Measurements from ENCODE around the gene ARAP3. TPM values are rescaled to one million over a fixed set of nuclear protein-coding genes. Genes with fewer than 3 reads are reported as not detected.

ARAP3 gene
- polyA plus RNA-seq, 1 donor (not counting 4 experiments of a cell fraction or from before 2014, with no cell fraction given): 1.3 TPM

GRCh38 chr5:141707510-141707909, 25.5 kb upstream of the ARAP3 start:
- no peak overlapping the region for H3K27ac ChIP-seq (ENCODE audit: control insufficient read depth, insufficient read depth, low read length)
- H3K9me3 ChIP-seq (ENCODE audit: control insufficient read depth, low read depth, low read length): no peaks in the 10 kb centered on the region
- H3K79me2 ChIP-seq (ENCODE audit: control insufficient read depth, insufficient read depth, low read length): no peaks in the 10 kb centered on the region
- no peaks in the 10 kb centered on the region for H4K20me1 ChIP-seq (ENCODE audit: control insufficient read depth, extremely low read depth, insufficient read depth, low read length)
- no peak for TF ChIP-seq EZH2 (IDR thresholded peaks at IDR 0.05; ENCODE audit: low read length)
- TF ChIP-seq, protein P1, sequence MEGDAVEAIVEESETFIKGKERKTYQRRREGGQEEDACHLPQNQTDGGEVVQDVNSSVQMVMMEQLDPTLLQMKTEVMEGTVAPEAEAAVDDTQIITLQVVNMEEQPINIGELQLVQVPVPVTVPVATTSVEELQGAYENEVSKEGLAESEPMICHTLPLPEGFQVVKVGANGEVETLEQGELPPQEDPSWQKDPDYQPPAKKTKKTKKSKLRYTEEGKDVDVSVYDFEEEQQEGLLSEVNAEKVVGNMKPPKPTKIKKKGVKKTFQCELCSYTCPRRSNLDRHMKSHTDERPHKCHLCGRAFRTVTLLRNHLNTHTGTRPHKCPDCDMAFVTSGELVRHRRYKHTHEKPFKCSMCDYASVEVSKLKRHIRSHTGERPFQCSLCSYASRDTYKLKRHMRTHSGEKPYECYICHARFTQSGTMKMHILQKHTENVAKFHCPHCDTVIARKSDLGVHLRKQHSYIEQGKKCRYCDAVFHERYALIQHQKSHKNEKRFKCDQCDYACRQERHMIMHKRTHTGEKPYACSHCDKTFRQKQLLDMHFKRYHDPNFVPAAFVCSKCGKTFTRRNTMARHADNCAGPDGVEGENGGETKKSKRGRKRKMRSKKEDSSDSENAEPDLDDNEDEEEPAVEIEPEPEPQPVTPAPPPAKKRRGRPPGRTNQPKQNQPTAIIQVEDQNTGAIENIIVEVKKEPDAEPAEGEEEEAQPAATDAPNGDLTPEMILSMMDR (optimal IDR thresholded peaks at IDR 0.05 in 1 of 3, IDR thresholded peaks at IDR 0.05 in 1 of 3, conservative IDR thresholded peaks at IDR 0.05 in 1 of 3; ENCODE audit: extremely low read depth in 1 of 3, insufficient read depth in 2 of 3, low read length in 3 of 3): no peak
- peaks cover 4% of the 10 kb centered on the region for H3K4me1 ChIP-seq (ENCODE audit: control insufficient read depth, extremely low read depth, insufficient read depth, low read length)
- no peak overlapping the region for H3K9ac ChIP-seq (ENCODE audit: control insufficient read depth, extremely low read depth, insufficient read depth, low read length)
- H3K4me3 ChIP-seq (ENCODE audit: control insufficient read depth in 2 of 3, extremely low read depth in 1 of 3, insufficient read depth in 2 of 3, low read depth in 1 of 3, low read length in 3 of 3): no peak overlapping the region
- no peaks in the 10 kb centered on the region for H3K9me1 ChIP-seq (ENCODE audit: control insufficient read depth, extremely low read depth, insufficient read depth, low read length)
- DNase-seq (ENCODE audit: low read depth, low spot score) (no peak), FAIRE-seq (no peak)
- no peak overlapping the region for H3K4me2 ChIP-seq (ENCODE audit: control insufficient read depth, extremely low read depth, insufficient read depth, low read depth, low read length)
- H3K27me3 ChIP-seq (ENCODE audit: control insufficient read depth, extremely low read depth, insufficient read depth, low read length): peaks cover 14% of the 10 kb centered on the region
- no peak overlapping the region for H2AFZ ChIP-seq (ENCODE audit: control insufficient read depth, low read length)
- dilution Hi-C loops (cut with MboI; ENCODE audit: extremely low pct_ligation_motif_present, low sequenced_read_pairs): no loop called here
- H3K36me3 ChIP-seq (ENCODE audit: control insufficient read depth in 2 of 2, extremely low read depth in 1 of 2, insufficient read depth in 2 of 2, low read length in 2 of 2): no peaks in the 10 kb centered on the region

DNA sequence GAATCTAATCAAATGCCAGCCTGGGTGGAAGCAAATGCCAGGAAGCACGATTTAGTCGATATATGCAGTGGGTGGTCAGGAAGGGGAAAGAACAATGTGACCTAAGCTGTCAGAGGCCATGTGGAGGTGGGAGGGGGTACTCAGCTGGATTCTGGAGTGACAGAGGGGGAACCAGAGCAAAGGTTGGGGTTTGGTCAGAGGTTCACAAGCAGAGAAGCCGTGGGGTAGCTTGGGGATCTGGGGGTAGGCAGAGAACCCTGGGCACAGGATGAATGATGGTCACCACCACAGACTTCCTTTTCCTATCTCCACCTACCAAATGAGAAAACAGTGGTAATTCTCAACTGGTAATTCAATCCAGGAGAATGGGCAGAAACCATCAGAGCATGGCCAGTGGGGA, 24.1 kb upstream of the ARAP3 start:
- TF ChIP-seq EZH2 (IDR thresholded peaks at IDR 0.05; ENCODE audit: low read length): no peak
- TF ChIP-seq, protein P1 (optimal IDR thresholded peaks at IDR 0.05 in 1 of 3, IDR thresholded peaks at IDR 0.05 in 1 of 3, conservative IDR thresholded peaks at IDR 0.05 in 1 of 3; ENCODE audit: extremely low read depth in 1 of 3, insufficient read depth in 2 of 3, low read length in 3 of 3): no peak
- FAIRE-seq: no peak
- H3K4me2 ChIP-seq (ENCODE audit: control insufficient read depth, extremely low read depth, insufficient read depth, low read depth, low read length): no peak overlapping the region

More for the DNA sequence above, 24.1 kb upstream of the ARAP3 start:
- Histone ChIP-seq H3K27me3 (ENCODE audit: control insufficient read depth, extremely low read depth, insufficient read depth, low read length) (peaks cover 23% of the 10 kb centered on the region), H3K9me3 (ENCODE audit: control insufficient read depth, low read depth, low read length) (no peaks in the 10 kb centered on the region), H3K79me2 (ENCODE audit: control insufficient read depth, insufficient read depth, low read length) (no peaks in the 10 kb centered on the region), H3K27ac (ENCODE audit: control insufficient read depth, insufficient read depth, low read length) (no peak overlapping the region), H4K20me1 (ENCODE audit: control insufficient read depth, extremely low read depth, insufficient read depth, low read length) (no peaks in the 10 kb centered on the region), H3K4me3 (ENCODE audit: control insufficient read depth in 2 of 3, extremely low read depth in 1 of 3, insufficient read depth in 2 of 3, low read depth in 1 of 3, low read length in 3 of 3) (no peak overlapping the region), H2AFZ (ENCODE audit: control insufficient read depth, low read length) (no peak overlapping the region), H3K4me1 (ENCODE audit: control insufficient read depth, extremely low read depth, insufficient read depth, low read length) (peaks cover 7% of the 10 kb centered on the region), H3K9ac (ENCODE audit: control insufficient read depth, extremely low read depth, insufficient read depth, low read length) (no peak overlapping the region), H3K36me3 (ENCODE audit: control insufficient read depth in 2 of 2, extremely low read depth in 1 of 2, insufficient read depth in 2 of 2, low read length in 2 of 2) (no peaks in the 10 kb centered on the region), H3K9me1 (ENCODE audit: control insufficient read depth, extremely low read depth, insufficient read depth, low read length) (no peaks in the 10 kb centered on the region)
- dilution Hi-C loops (cut with MboI; ENCODE audit: extremely low pct_ligation_motif_present, low sequenced_read_pairs): no loop called here
- no peak for DNase-seq (ENCODE audit: low read depth, low spot score)

Measured in keratinocyte (primary cell).